Lung (tissue), 12 donors: ENCODE measurements around the gene APLP1. TPM values are rescaled to one million over a fixed set of nuclear protein-coding genes. Genes with fewer than 3 reads are reported as not detected.
"Not testable (repeated sequence)": the region's sequence is repeated elsewhere in the genome, so short reads cannot be mapped to it uniquely, and the experiment has no call there.

Source experiments
- ATAC-seq: fragments of 200-7000 bp; cut with Tn5 transposase; one replicate; pipeline ENCODE4 v1.9.1; 2020; ENCODE audit warnings: moderate number of reproducible peaks; ENCODE audit not compliant: insufficient read depth, low FRiP score
- DNase-seq, 3 donors: peaks; one replicate each; pipeline ENCODE4 v3.0.0-alpha.2; 2013 to 2017
- H3K27ac ChIP-seq, 2 donors: one replicate each; pipeline ENCODE4 v1.5.1; 2013; ENCODE audit warnings: mild to moderate bottlenecking in 2 of 2, moderate library complexity in 2 of 2, control low read depth in 1 of 2, inconsistent platforms in 1 of 2, low read depth in 1 of 2, low read length in 1 of 2
- H3K27me3 ChIP-seq, 3 donors: one replicate each; pipeline ENCODE4 v1.5.1; 2013; ENCODE audit warnings: low read length in 2 of 3; ENCODE audit not compliant: control insufficient read depth in 3 of 3, insufficient read depth in 3 of 3
- H3K36me3 ChIP-seq, 4 donors: one replicate each; pipeline ENCODE4 v1.5.1; 2013; ENCODE audit warnings: low read length in 4 of 4, mild to moderate bottlenecking in 1 of 4, moderate library complexity in 1 of 4; ENCODE audit not compliant: control insufficient read depth in 4 of 4, insufficient read depth in 4 of 4
- H3K4me1 ChIP-seq, 5 donors: one replicate each; pipeline ENCODE4 v1.5.1; 2013; ENCODE audit warnings: low read length in 5 of 5, mild to moderate bottlenecking in 2 of 5, moderate library complexity in 1 of 5; ENCODE audit not compliant: control insufficient read depth in 5 of 5, insufficient read depth in 5 of 5
- H3K4me3 ChIP-seq: one replicate; pipeline ENCODE4 v1.5.1; 2013; ENCODE audit warnings: mild to moderate bottlenecking, control low read depth, moderate library complexity
- H3K9ac ChIP-seq, 2 donors: one replicate each; pipeline ENCODE4 v1.5.1; 2013; ENCODE audit warnings: low read length in 2 of 2, control low read depth in 1 of 2; ENCODE audit not compliant: insufficient read depth in 1 of 2
- H3K9me3 ChIP-seq, 4 donors: one replicate each; pipeline ENCODE4 v1.5.1; 2013; ENCODE audit warnings: low read length in 3 of 4, mild to moderate bottlenecking in 1 of 4, moderate library complexity in 1 of 4; ENCODE audit not compliant: control insufficient read depth in 4 of 4, insufficient read depth in 3 of 4
- WGBS, 2 donors: extraction: QIAGEN DNeasy Blood & Tissue Kit; methylation state at CpG; one replicate each; pipeline ENCODE4 v1.1.7; 2013; 5-methylcytosine and 5-hydroxymethylcytosine counted together
- polyA plus RNA-seq, 2 donors: library from polyadenylated mRNA; stranded (reverse); fragments of 200-250 nt; gene quantifications; one replicate each; pipeline ENCODE4 v1.2.1, GENCODE V29; 2013
- total RNA-seq, 2 donors: library from RNA; depleted of rRNA in 1 of 2; stranded (reverse); fragments of >200 nt in 1 of 2; gene quantifications; one replicate each; pipeline ENCODE4 v1.2.1, GENCODE V29; 2014 to 2021
- TF ChIP-seq, protein P1 (sequence below): IDR thresholded peaks from 2 replicates; pipeline ENCODE4 v1.5.1; 2012; ENCODE audit warnings: mild to moderate bottlenecking; ENCODE audit errors: control extremely low read depth, extremely low read depth
- donor health status: control.
- donor health status: control.
- donor health status: Bipolar disorder and iron deficiency.
- donor health status: healthy.
- donor health status: DM: yes; HTN: yes; CAD: no.

APLP1 gene
- total and polyA plus RNA-seq, 4 donors = 0.94 to 6.5 (median 2.0) TPM

DNA sequence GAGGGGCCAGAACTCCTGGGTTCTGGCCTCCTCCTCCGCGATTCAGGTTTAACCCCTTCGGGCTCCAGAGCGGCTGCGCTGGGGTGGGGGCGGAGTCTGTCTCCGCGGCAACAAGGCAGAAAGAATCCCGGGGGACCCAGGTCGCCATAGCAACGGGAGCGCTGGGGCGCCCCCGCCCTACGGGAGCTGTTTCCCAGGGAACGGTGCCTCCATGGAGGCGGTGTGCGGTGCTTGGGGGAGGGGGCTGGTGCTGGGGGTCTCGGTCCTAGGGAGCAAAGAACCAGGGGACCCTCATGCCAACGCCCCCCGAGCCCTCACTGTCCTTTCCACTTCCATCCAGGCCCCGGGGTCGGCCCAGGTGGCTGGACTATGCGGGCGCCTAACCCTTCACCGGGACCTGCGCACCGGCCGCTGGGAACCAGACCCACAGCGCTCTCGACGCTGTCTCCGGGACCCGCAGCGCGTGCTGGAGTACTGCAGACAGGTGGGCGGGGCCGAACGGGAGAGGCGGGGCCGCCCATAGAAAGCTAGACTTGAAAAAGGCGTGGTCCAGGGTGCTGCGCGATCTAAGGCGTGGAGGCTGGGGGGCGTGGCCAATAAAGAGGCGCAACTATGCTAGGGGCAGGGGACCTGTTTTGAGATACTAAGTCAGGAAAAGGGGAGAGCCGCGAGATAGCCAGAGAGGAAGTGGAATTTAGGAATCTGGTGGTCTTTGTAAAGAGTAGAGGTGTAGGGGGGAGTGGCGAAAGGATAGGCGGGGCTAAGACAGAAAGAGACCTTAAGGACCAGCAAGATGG lies 1.2 kb downstream of the APLP1 start:
- ATAC-seq (no peak), DNase-seq (peak; percentile 48 to 67 (median 56))
- WGBS, 2 donors = 2 to 3% methylated on average over 49 to 51 of the region's 51 CpGs
- Histone ChIP-seq H3K4me3 (no peak overlapping the region), H3K36me3 (no peaks in the 10 kb centered on the region), H3K27me3 (no peaks in the 10 kb centered on the region), H3K27ac (no peak overlapping the region), H3K9me3 (no peaks in the 10 kb centered on the region), H3K9ac (no peak overlapping the region), H3K4me1 (peaks cover 0 to 16% (median 0%) of the 10 kb centered on the region in 5 donors)
- TF ChIP-seq, protein P1, sequence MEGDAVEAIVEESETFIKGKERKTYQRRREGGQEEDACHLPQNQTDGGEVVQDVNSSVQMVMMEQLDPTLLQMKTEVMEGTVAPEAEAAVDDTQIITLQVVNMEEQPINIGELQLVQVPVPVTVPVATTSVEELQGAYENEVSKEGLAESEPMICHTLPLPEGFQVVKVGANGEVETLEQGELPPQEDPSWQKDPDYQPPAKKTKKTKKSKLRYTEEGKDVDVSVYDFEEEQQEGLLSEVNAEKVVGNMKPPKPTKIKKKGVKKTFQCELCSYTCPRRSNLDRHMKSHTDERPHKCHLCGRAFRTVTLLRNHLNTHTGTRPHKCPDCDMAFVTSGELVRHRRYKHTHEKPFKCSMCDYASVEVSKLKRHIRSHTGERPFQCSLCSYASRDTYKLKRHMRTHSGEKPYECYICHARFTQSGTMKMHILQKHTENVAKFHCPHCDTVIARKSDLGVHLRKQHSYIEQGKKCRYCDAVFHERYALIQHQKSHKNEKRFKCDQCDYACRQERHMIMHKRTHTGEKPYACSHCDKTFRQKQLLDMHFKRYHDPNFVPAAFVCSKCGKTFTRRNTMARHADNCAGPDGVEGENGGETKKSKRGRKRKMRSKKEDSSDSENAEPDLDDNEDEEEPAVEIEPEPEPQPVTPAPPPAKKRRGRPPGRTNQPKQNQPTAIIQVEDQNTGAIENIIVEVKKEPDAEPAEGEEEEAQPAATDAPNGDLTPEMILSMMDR = no peak

DNA sequence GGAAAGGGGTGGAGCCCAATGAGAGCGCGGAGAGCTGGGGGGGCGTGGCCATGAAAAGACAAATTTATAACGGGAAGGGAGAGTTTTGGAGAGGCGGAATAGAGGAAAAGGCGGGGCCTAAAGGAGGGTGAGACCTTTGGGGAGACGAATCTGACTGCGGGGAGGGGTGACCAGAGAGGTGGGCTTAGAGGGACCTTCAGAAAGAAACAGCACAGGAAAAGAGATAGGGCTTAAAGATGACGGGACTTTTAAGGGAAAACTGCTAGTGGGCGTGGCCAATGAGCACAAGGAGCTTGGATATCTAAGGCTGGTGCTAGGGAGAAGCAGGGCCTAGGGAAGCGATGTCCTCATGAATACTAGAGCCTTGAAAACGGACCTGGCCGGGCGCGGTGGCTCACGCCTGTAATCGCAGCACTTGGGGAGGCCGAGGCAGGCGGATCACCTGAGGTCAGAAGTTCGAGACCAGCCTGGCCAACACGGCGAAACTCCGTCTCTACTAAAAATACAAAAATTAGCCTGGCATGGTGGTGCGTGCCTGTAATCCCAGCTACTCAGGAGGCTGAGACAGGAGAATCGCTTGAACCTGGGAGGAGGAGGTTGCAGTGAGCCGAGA lies 1.9 kb downstream of the APLP1 start:
- H3K9ac ChIP-seq, H3K27me3 ChIP-seq, H3K27ac ChIP-seq, H3K4me3 ChIP-seq, ATAC-seq, H3K9me3 ChIP-seq, H3K36me3 ChIP-seq: not testable (repeated sequence)
- 37 to 42% methylated on average over 26 of the region's 26 CpGs for WGBS, 2 donors
- peaks cover 0 to 16% (median 0%) of the 10 kb centered on the region in 5 donors for H3K4me1 ChIP-seq
- DNase-seq = peak in 1 of 3 donors; percentile 12

DNA sequence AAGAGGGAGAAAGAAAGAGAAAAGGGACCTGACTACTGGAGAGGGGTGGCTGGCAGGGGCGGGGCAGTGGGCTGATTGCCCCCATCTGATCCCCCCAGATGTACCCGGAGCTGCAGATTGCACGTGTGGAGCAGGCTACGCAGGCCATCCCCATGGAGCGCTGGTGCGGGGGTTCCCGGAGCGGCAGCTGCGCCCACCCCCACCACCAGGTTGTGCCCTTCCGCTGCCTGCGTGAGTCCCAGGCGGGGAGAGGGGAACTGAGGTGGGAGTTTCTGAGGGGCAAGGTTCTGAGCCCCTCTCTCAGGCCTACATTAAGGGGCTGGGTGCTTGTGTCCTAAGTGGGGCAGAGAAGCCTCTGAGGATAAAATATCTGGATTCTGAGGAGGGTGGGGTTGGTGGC lies 2.4 kb downstream of the APLP1 start:
- ATAC-seq = no peak

DNA sequence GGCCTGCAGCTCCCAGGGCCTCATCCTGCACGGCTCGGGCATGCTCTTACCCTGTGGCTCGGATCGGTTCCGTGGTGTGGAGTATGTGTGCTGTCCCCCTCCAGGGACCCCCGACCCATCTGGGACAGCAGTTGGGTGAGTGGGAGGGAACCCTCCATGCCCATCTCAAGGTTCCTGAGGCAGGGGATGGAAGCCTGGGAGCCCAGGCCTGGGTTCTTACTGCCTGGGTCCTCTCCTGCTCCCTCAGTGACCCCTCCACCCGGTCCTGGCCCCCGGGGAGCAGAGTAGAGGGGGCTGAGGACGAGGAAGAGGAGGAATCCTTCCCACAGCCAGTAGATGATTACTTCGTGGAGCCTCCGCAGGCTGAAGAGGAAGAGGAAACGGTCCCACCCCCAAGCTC lies 3.2 kb downstream of the APLP1 start:
- Histone ChIP-seq H3K27me3 (no peaks in the 10 kb centered on the region), H3K4me1 (peaks cover 0 to 16% (median 0%) of the 10 kb centered on the region in 5 donors), H3K9ac (no peak overlapping the region), H3K36me3 (no peaks in the 10 kb centered on the region), H3K4me3 (no peak overlapping the region), H3K9me3 (no peaks in the 10 kb centered on the region), H3K27ac (no peak overlapping the region)
- WGBS, 2 donors = 77 to 78% methylated on average over 12 of the region's 12 CpGs
- no peak for DNase-seq
- TF ChIP-seq, protein P1 = no peak
- ATAC-seq = no peak

More for the DNA sequence above, 2.4 kb downstream of the APLP1 start:
- H3K9ac ChIP-seq = no peak overlapping the region
- TF ChIP-seq, protein P1 = no peak
- WGBS, 2 donors = 64 to 81% methylated on average over 12 of the region's 12 CpGs
- no peak for DNase-seq
- no peak overlapping the region for H3K27ac ChIP-seq
- no peaks in the 10 kb centered on the region for H3K27me3 ChIP-seq
- H3K4me3 ChIP-seq = no peak overlapping the region
- H3K9me3 ChIP-seq = no peaks in the 10 kb centered on the region
- H3K36me3 ChIP-seq = no peaks in the 10 kb centered on the region
- H3K4me1 ChIP-seq = peaks cover 0 to 16% (median 0%) of the 10 kb centered on the region in 5 donors
